Mesendoderm (in vitro differentiated cells): ENCODE data around the gene TRA2B.

Experiments
- DNase-seq: peaks from one replicate; pipeline ENCODE4 v3.0.0; 2013
- H2AK5ac ChIP-seq: 2 replicates; pipeline ENCODE4 v1.6.1; 2013; ENCODE audit warnings: low read length, inconsistent platforms
- H2BK120ac ChIP-seq: 2 replicates; pipeline ENCODE4 v1.6.1; 2013; ENCODE audit warnings: low read depth, mild to moderate bottlenecking, low read length, moderate library complexity, mixed read lengths
- H2BK15ac ChIP-seq: replicated peaks from 2 replicates; pipeline ENCODE4 v1.6.1; 2013; ENCODE audit warnings: low read depth, mild to moderate bottlenecking, moderate library complexity
- H2BK5ac ChIP-seq: 2 replicates; pipeline ENCODE4 v1.6.1; 2013; ENCODE audit warnings: low read length, inconsistent platforms
- H3K18ac ChIP-seq: 2 replicates; pipeline ENCODE4 v1.6.1; 2013; ENCODE audit warnings: mild to moderate bottlenecking, low read length, mixed read lengths
- H3K23ac ChIP-seq: one replicate; pipeline ENCODE4 v1.6.1; 2013; ENCODE audit warnings: low read length
- H3K27ac ChIP-seq: 2 replicates; pipeline ENCODE4 v1.5.1; 2013; ENCODE audit warnings: low read depth, mild to moderate bottlenecking, inconsistent platforms, low read length, moderate library complexity
- H3K27me3 ChIP-seq: 2 replicates; pipeline ENCODE4 v1.6.1; 2013; ENCODE audit warnings: low read length, control low read depth, mild to moderate bottlenecking, inconsistent platforms; ENCODE audit not compliant: insufficient read depth, poor library complexity
- H3K36me3 ChIP-seq: 2 replicates; pipeline ENCODE4 v1.6.1; 2013; ENCODE audit warnings: low read length, inconsistent platforms; ENCODE audit not compliant: control insufficient read depth, insufficient read depth
- H3K4ac ChIP-seq: one replicate; pipeline ENCODE4 v1.6.1; 2013; ENCODE audit warnings: low read depth, mild to moderate bottlenecking, low read length, moderate library complexity
- H3K4me1 ChIP-seq: 2 replicates; pipeline ENCODE4 v1.6.1; 2013; ENCODE audit warnings: low read depth, low read length, inconsistent platforms; ENCODE audit not compliant: control insufficient read depth
- H3K4me2 ChIP-seq: 2 replicates; pipeline ENCODE4 v1.6.1; 2013; ENCODE audit warnings: low read length
- H3K4me3 ChIP-seq: 2 replicates; pipeline ENCODE4 v1.5.1; 2013; ENCODE audit warnings: mild to moderate bottlenecking, low read length
- H3K56ac ChIP-seq: one replicate; pipeline ENCODE4 v1.6.1; 2013; ENCODE audit warnings: low read length
- H3K79me1 ChIP-seq: 2 replicates; pipeline ENCODE4 v1.6.1; 2013; ENCODE audit warnings: low read length, inconsistent platforms
- H3K79me2 ChIP-seq: 2 replicates; pipeline ENCODE4 v1.6.1; 2013; ENCODE audit warnings: mild to moderate bottlenecking, low read length; ENCODE audit not compliant: control insufficient read depth, insufficient read depth
- H3K9ac ChIP-seq: 2 replicates; pipeline ENCODE4 v1.6.1; 2013; ENCODE audit warnings: low read length, inconsistent platforms
- H4K5ac ChIP-seq: one replicate; pipeline ENCODE4 v1.6.1; 2013; ENCODE audit warnings: low read length
- H4K8ac ChIP-seq: one replicate; pipeline ENCODE4 v1.6.1; 2013; ENCODE audit warnings: low read depth, mild to moderate bottlenecking, control low read depth, low read length, moderate library complexity
- WGBS: extraction: QIAGEN DNeasy Blood & Tissue Kit; methylation state at CpG from one replicate; pipeline ENCODE4 v1.1.7; 2013; ENCODE audit warnings: low lambda C conversion rate, missing lambda C conversion rate; ENCODE audit not compliant: insufficient coverage; ENCODE audit errors: extremely low coverage; 5-methylcytosine and 5-hydroxymethylcytosine counted together

TRA2B gene

DNA sequence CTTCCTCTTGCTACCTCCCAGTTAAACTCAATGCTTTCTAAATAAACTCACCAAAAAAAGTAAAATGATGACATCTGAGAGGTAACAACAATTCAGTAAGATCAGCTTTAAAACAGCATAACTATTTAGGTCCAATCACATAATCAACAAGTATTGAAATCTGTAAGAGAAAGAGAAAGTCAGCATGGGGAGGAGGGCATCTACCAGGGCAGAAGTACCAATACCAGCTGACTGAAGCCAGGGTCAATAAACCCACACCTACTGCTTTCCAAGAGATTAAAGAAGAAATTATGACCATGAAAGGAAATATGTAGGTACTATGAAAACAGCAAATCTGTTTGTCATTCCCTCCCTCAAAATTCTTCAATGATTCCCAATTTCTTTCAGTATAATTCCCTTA lies 70.8 kb downstream of the TRA2B start:
- no peak for DNase-seq
- H4K8ac ChIP-seq = no peak overlapping the region
- no peak overlapping the region for H3K4me2 ChIP-seq
- H2BK15ac ChIP-seq = no peak overlapping the region
- H3K27me3 ChIP-seq = no peaks in the 10 kb centered on the region
- no peak overlapping the region for H3K27ac ChIP-seq
- no peak overlapping the region for H3K4ac ChIP-seq
- H3K23ac ChIP-seq = no peak overlapping the region
- H3K9ac ChIP-seq = no peak overlapping the region
- no peaks in the 10 kb centered on the region for H3K36me3 ChIP-seq
- H2BK5ac ChIP-seq = no peak overlapping the region
- H3K4me3 ChIP-seq = no peak overlapping the region
- no peaks in the 10 kb centered on the region for H3K79me2 ChIP-seq
- H3K79me1 ChIP-seq = no peaks in the 10 kb centered on the region
- no peak overlapping the region for H3K56ac ChIP-seq
- no peaks in the 10 kb centered on the region for H3K4me1 ChIP-seq
- H3K18ac ChIP-seq = no peak overlapping the region
- no peak overlapping the region for H2BK120ac ChIP-seq
- no peak overlapping the region for H2AK5ac ChIP-seq
- H4K5ac ChIP-seq = no peak overlapping the region

DNA sequence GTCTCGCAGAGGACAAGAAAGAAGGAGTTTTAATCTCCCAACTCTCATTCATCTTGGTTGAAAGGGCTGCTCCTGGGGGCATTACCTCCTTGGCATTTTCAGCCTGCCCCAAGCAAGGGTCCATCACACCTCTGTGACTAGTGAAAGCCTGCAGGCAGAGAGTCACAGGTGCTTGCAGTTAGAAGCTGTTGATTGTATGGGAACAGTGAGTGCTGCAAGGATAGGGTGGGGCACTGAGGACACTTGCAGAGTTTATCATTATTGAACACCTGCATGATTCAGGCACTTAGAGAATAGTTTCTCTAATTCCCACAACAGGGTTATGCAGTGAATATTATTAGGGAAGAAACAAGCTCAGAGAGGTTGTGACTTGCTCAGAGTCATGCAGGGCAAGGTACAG lies 71.3 kb downstream of the TRA2B start:
- Histone ChIP-seq H3K36me3 (no peaks in the 10 kb centered on the region), H3K56ac (no peak overlapping the region), H3K4me2 (no peak overlapping the region), H3K27ac (no peak overlapping the region), H3K4me3 (no peak overlapping the region), H2BK15ac (no peak overlapping the region), H4K5ac (no peak overlapping the region), H3K79me2 (no peaks in the 10 kb centered on the region), H4K8ac (no peak overlapping the region), H3K9ac (no peak overlapping the region), H3K79me1 (no peaks in the 10 kb centered on the region), H2AK5ac (no peak overlapping the region), H3K18ac (no peak overlapping the region), H2BK120ac (no peak overlapping the region), H3K27me3 (no peaks in the 10 kb centered on the region), H3K23ac (no peak overlapping the region), H2BK5ac (no peak overlapping the region), H3K4ac (no peak overlapping the region), H3K4me1 (no peaks in the 10 kb centered on the region)
- WGBS = no CpG with 5 or more reads among the region's 1 CpG
- DNase-seq = no peak
